HEK293 (cell line): ENCODE measurements around the gene TSPAN9.

ENCODE experiments used
- CTCF ChIA-PET: fragments of 350-600 bp; formaldehyde crosslinking; extraction: SDS; loops from one replicate; lab custom pipeline; 2021; ENCODE audit warnings: antibody characterized with exemption; lab: Yijun Ruan, JAX
- POLR2A ChIA-PET: fragments of 300-600 bp; formaldehyde crosslinking; extraction: SDS; loops from one replicate; lab custom pipeline; 2020; ENCODE audit warnings: antibody characterized with exemption, inconsistent platforms; lab: Yijun Ruan, JAX
- H3K27ac ChIP-seq: fragments of 200-500 bp; sonication (Bioruptor generic); 2 replicates; pipeline ENCODE4 v1.5.1; 2014; ENCODE audit warnings: low read depth, low read length, control low read depth, inconsistent platforms; ENCODE audit errors: extremely low read depth
- H3K36me3 ChIP-seq, 2 experiments: fragments of 200-500 bp in 1 of 2; sonication (Bioruptor generic) in 1 of 2; 1 replicate in 1 of 2; 2 replicates in 1 of 2; pipeline ENCODE4 v1.5.1; 2014 to 2017; ENCODE audit warnings: inconsistent platforms in 2 of 2, low read length in 2 of 2; ENCODE audit not compliant: control insufficient read depth in 2 of 2, insufficient read depth in 1 of 2
- H3K4me1 ChIP-seq: fragments of 200-500 bp; sonication (Bioruptor generic); 2 replicates; pipeline ENCODE4 v1.5.1; 2014; ENCODE audit warnings: mild to moderate bottlenecking, low read length, inconsistent platforms; ENCODE audit not compliant: control insufficient read depth, insufficient read depth
- H3K4me3 ChIP-seq: 2 replicates; pipeline ENCODE4 v1.5.1; 2011; ENCODE audit warnings: low read depth, mild to moderate bottlenecking, control low read depth, low read length, moderate library complexity
- H3K9me3 ChIP-seq: fragments of 200-500 bp; sonication (Bioruptor generic); 2 replicates; pipeline ENCODE4 v1.5.1; 2014; ENCODE audit warnings: low read depth, low read length, inconsistent platforms; ENCODE audit not compliant: control insufficient read depth, insufficient read depth
- BCL11B ChIP-seq: fragments of 450-650 bp; formaldehyde crosslinking; IDR thresholded peaks from 2 replicates; pipeline ENCODE4 v1.5.1; 2016; ENCODE audit warnings: low read depth, missing biosample characterization, missing genetic modification characterization
- FEZF1 ChIP-seq: fragments of 450-650 bp; formaldehyde crosslinking; IDR thresholded peaks from 2 replicates; pipeline ENCODE4 v1.5.1; 2016; ENCODE audit warnings: missing biosample characterization, missing genetic modification characterization
- GLIS1 ChIP-seq: fragments of 450-650 bp; formaldehyde crosslinking; IDR thresholded peaks from 2 replicates; pipeline ENCODE4 v1.5.1; 2016; ENCODE audit warnings: missing biosample characterization, missing genetic modification characterization
- KLF10 ChIP-seq: fragments of 450-650 bp; IDR thresholded peaks from 2 replicates; pipeline ENCODE4 v1.5.1; 2018; ENCODE audit warnings: missing biosample characterization, mild to moderate bottlenecking, missing genetic modification characterization
- PRDM10 ChIP-seq: fragments of 450-650 bp; formaldehyde crosslinking; IDR thresholded peaks from 2 replicates; pipeline ENCODE4 v1.5.1; 2016; ENCODE audit warnings: missing biosample characterization, missing genetic modification characterization
- RBAK ChIP-seq: fragments of 450-650 bp; formaldehyde crosslinking; IDR thresholded peaks from 2 replicates; pipeline ENCODE4 v1.5.1; 2016; ENCODE audit warnings: missing biosample characterization, missing genetic modification characterization
- YY2 ChIP-seq: fragments of 450-650 bp; formaldehyde crosslinking; IDR thresholded peaks from 2 replicates; pipeline ENCODE4 v1.5.1; 2016; ENCODE audit warnings: missing biosample characterization, missing genetic modification characterization
- ZBTB20 ChIP-seq: fragments of 450-650 bp; formaldehyde crosslinking; IDR thresholded peaks from 2 replicates; pipeline ENCODE4 v1.5.1; 2016; ENCODE audit warnings: missing biosample characterization, missing genetic modification characterization
- ZBTB49 ChIP-seq: fragments of 450-650 bp; formaldehyde crosslinking; IDR thresholded peaks from 2 replicates; pipeline ENCODE4 v1.5.1; 2016; ENCODE audit warnings: missing biosample characterization, missing genetic modification characterization, low read depth
- ZNF138 ChIP-seq: fragments of 450-650 bp; formaldehyde crosslinking; IDR thresholded peaks from 2 replicates; pipeline ENCODE4 v1.5.1; 2016; ENCODE audit warnings: missing biosample characterization, missing genetic modification characterization, borderline replicate concordance
- ZNF184 ChIP-seq: fragments of 450-650 bp; IDR thresholded peaks from 2 replicates; pipeline ENCODE4 v1.5.1; 2018; ENCODE audit warnings: missing biosample characterization, mild to moderate bottlenecking, missing genetic modification characterization
- ZNF202 ChIP-seq: fragments of 450-650 bp; formaldehyde crosslinking; IDR thresholded peaks from 2 replicates; pipeline ENCODE4 v1.5.1; 2016; ENCODE audit warnings: missing biosample characterization, missing genetic modification characterization, borderline replicate concordance
- ZNF211 ChIP-seq: fragments of 450-650 bp; formaldehyde crosslinking; IDR thresholded peaks from 2 replicates; pipeline ENCODE4 v1.5.1; 2016; ENCODE audit warnings: low read depth, missing biosample characterization, missing genetic modification characterization
- ZNF223 ChIP-seq: fragments of 450-650 bp; formaldehyde crosslinking; IDR thresholded peaks from 2 replicates; pipeline ENCODE4 v1.5.1; 2016; ENCODE audit warnings: missing biosample characterization, missing genetic modification characterization
- ZNF23 ChIP-seq: fragments of 450-650 bp; formaldehyde crosslinking; IDR thresholded peaks from 2 replicates; pipeline ENCODE4 v1.5.1; 2016; ENCODE audit warnings: missing biosample characterization, missing genetic modification characterization, borderline replicate concordance
- ZNF248 ChIP-seq: fragments of 450-650 bp; formaldehyde crosslinking; IDR thresholded peaks from 2 replicates; pipeline ENCODE4 v1.5.1; 2017; ENCODE audit warnings: missing biosample characterization, missing genetic modification characterization
- ZNF292 ChIP-seq: fragments of 450-650 bp; formaldehyde crosslinking; IDR thresholded peaks from 2 replicates; pipeline ENCODE4 v1.5.1; 2016; ENCODE audit warnings: low read depth, missing biosample characterization, missing genetic modification characterization, borderline replicate concordance
- ZNF335 ChIP-seq: fragments of 450-650 bp; formaldehyde crosslinking; conservative IDR thresholded peaks from 2 replicates; pipeline ENCODE4 v1.5.1; 2016; ENCODE audit warnings: missing biosample characterization, missing genetic modification characterization
- ZNF350 ChIP-seq: fragments of 450-650 bp; formaldehyde crosslinking; IDR thresholded peaks from 2 replicates; pipeline ENCODE4 v1.5.0; 2017; ENCODE audit warnings: missing biosample characterization, mild to moderate bottlenecking, missing genetic modification characterization
- ZNF510 ChIP-seq: fragments of 450-650 bp; formaldehyde crosslinking; IDR thresholded peaks from 2 replicates; pipeline ENCODE4 v1.5.1; 2018; ENCODE audit warnings: mild to moderate bottlenecking, missing genetic modification characterization, missing biosample characterization; ENCODE audit not compliant: insufficient replicate concordance
- ZNF530 ChIP-seq: fragments of 450-650 bp; formaldehyde crosslinking; IDR thresholded peaks from 2 replicates; pipeline ENCODE4 v1.5.1; 2016; ENCODE audit warnings: low read depth, missing biosample characterization, missing genetic modification characterization
- ZNF600 ChIP-seq: fragments of 450-650 bp; formaldehyde crosslinking; IDR thresholded peaks from 2 replicates; pipeline ENCODE4 v1.5.1; 2016; ENCODE audit warnings: missing biosample characterization, missing genetic modification characterization
- ZNF658 ChIP-seq: fragments of 450-650 bp; formaldehyde crosslinking; IDR thresholded peaks from 2 replicates; pipeline ENCODE4; 2016; ENCODE audit warnings: missing biosample characterization, missing genetic modification characterization
- ZNF664 ChIP-seq: fragments of 450-650 bp; formaldehyde crosslinking; IDR thresholded peaks from 2 replicates; pipeline ENCODE4 v1.5.1; 2016; ENCODE audit warnings: missing biosample characterization, missing genetic modification characterization
- ZNF707 ChIP-seq: fragments of 450-650 bp; formaldehyde crosslinking; IDR thresholded peaks from 2 replicates; pipeline ENCODE4 v1.5.1; 2016; ENCODE audit warnings: missing biosample characterization, missing genetic modification characterization
- TF ChIP-seq, protein P1 (sequence below): fragments of 450-650 bp; formaldehyde crosslinking; IDR thresholded peaks from 2 replicates; pipeline ENCODE4 v1.5.1; 2017; ENCODE audit warnings: missing biosample characterization, mild to moderate bottlenecking, missing genetic modification characterization, moderate library complexity
- TF ChIP-seq, protein P2 (sequence below): fragments of 450-650 bp; formaldehyde crosslinking; IDR thresholded peaks from 2 replicates; pipeline ENCODE4 v1.5.1; 2016; ENCODE audit warnings: missing biosample characterization, missing genetic modification characterization

The TSPAN9 gene

DNA sequence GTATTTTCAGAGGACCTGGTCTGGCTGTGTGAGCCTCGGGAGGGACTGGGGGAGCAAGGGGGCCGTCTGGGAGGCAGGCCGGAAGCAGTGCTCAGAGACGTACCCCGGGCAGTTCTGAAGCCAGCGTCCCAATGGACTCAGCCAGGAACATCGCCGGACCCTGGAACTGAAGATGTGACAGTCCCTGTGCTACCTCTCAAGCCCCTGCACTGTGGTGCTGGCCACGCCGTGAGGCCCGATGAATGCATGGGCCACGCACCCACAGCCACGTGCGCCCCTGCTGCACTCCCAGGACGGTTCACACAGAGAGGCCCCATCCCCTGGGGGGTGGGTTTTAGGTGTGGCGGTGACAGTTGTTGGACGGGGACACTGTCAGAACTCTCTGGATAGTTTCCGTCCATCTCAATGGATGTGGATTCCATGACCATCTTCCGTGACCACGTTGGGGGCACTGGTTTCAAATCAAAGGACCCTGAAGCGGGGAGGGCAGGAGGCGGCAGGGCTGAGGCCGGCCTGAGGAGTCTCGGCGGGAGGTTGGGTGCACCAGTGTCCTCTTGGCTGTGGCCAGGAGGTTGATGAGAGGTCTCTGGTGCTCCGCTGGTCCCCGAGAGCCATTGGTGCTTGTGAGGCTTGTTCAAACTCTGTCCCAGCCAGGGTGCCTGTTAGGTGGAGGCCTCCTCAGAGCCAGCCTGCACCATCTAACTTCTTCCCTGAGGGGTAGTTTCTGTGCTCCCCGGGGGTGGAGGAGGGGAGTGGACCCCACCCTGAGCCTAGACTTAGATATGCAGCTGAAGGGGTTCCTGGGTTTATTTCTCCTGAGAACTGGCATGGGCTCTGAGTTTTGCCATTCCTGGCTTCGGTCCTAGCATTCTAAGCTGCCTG is 36.3 kb upstream of the TSPAN9 start:
- no peak overlapping the region for H3K4me3 ChIP-seq
- H3K4me1 ChIP-seq = no peaks in the 10 kb centered on the region
- H3K36me3 ChIP-seq = peaks cover 0 to 23% of the 10 kb centered on the region in 2 experiments; a peak in 1 of 3 replicates
- no peaks in the 10 kb centered on the region for H3K9me3 ChIP-seq
- TF ChIP-seq ZNF600 = no peak
- TF ChIP-seq ZNF202 = no peak
- no peak for TF ChIP-seq KLF10 (tag by site-specific recombination)
- TF ChIP-seq ZNF292 (tag by site-specific recombination) = no peak
- TF ChIP-seq RBAK (tag by site-specific recombination) = no peak
- no peak for TF ChIP-seq FEZF1 (tag by site-specific recombination)
- no peak for TF ChIP-seq ZNF350 (tag by site-specific recombination)
- TF ChIP-seq ZNF211 (tag by site-specific recombination) = no peak
- TF ChIP-seq, protein P1, sequence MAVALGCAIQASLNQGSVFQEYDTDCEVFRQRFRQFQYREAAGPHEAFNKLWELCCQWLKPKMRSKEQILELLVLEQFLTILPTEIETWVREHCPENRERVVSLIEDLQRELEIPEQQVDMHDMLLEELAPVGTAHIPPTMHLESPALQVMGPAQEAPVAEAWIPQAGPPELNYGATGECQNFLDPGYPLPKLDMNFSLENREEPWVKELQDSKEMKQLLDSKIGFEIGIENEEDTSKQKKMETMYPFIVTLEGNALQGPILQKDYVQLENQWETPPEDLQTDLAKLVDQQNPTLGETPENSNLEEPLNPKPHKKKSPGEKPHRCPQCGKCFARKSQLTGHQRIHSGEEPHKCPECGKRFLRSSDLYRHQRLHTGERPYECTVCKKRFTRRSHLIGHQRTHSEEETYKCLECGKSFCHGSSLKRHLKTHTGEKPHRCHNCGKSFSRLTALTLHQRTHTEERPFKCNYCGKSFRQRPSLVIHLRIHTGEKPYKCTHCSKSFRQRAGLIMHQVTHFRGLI (tag by site-specific recombination) = no peak
- no peak for TF ChIP-seq YY2 (tag by site-specific recombination)
- TF ChIP-seq ZNF248 (tag by site-specific recombination) = no peak
- peak; percentile 53 for TF ChIP-seq ZBTB20 (tag by site-specific recombination)
- TF ChIP-seq PRDM10 (tag by site-specific recombination) = peak; percentile 56
- no peak for TF ChIP-seq ZNF510 (tag by site-specific recombination)
- peak; percentile 86 for TF ChIP-seq GLIS1
- no peak for TF ChIP-seq ZNF658 (tag by site-specific recombination)
- TF ChIP-seq, protein P2, sequence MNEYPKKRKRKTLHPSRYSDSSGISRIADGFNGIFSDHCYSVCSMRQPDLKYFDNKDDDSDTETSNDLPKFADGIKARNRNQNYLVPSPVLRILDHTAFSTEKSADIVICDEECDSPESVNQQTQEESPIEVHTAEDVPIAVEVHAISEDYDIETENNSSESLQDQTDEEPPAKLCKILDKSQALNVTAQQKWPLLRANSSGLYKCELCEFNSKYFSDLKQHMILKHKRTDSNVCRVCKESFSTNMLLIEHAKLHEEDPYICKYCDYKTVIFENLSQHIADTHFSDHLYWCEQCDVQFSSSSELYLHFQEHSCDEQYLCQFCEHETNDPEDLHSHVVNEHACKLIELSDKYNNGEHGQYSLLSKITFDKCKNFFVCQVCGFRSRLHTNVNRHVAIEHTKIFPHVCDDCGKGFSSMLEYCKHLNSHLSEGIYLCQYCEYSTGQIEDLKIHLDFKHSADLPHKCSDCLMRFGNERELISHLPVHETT (tag by site-specific recombination) = no peak
- no peak for TF ChIP-seq ZNF184 (tag by site-specific recombination)
- no peak for TF ChIP-seq ZNF23 (tag by site-specific recombination)
- no peak for TF ChIP-seq BCL11B (tag by site-specific recombination)
- TF ChIP-seq ZNF664 (tag by site-specific recombination) = no peak
- no peak for TF ChIP-seq ZNF707 (tag by site-specific recombination)
- no peak for TF ChIP-seq ZNF335 (tag by site-specific recombination)
- TF ChIP-seq ZNF223 (tag by site-specific recombination) = no peak
- no peak for TF ChIP-seq ZBTB49 (tag by site-specific recombination)
- no peak for TF ChIP-seq ZNF530 (tag by site-specific recombination)
- no peak for TF ChIP-seq ZNF138
- TF ChIP-seq, all 188 proteins: peak for 3
- POLR2A ChIA-PET = interaction anchor here (0.6 to 1.3 kb wide), 4 partner anchors 9 to 156 kb away, joined by 3 to 5 read pairs (median 4); partner anchors contain the start of gene TULP3
- CTCF ChIA-PET = interaction anchor here (0.6 to 2.0 kb wide), 17 partner anchors 9 to 677 kb away, joined by 3 to 13 read pairs (median 4); no protein-coding TSS in a partner anchor
- no peak overlapping the region for H3K27ac ChIP-seq
